ENCODE results near the gene ACRBP.
A peak's percentile ranks its signal among the peaks of the same experiment; 100 is the strongest.
"Not testable (repeated sequence)": the region's sequence is repeated elsewhere in the genome, so short reads cannot be mapped to it uniquely, and the experiment has no call there.

Gene ACRBP

DNA sequence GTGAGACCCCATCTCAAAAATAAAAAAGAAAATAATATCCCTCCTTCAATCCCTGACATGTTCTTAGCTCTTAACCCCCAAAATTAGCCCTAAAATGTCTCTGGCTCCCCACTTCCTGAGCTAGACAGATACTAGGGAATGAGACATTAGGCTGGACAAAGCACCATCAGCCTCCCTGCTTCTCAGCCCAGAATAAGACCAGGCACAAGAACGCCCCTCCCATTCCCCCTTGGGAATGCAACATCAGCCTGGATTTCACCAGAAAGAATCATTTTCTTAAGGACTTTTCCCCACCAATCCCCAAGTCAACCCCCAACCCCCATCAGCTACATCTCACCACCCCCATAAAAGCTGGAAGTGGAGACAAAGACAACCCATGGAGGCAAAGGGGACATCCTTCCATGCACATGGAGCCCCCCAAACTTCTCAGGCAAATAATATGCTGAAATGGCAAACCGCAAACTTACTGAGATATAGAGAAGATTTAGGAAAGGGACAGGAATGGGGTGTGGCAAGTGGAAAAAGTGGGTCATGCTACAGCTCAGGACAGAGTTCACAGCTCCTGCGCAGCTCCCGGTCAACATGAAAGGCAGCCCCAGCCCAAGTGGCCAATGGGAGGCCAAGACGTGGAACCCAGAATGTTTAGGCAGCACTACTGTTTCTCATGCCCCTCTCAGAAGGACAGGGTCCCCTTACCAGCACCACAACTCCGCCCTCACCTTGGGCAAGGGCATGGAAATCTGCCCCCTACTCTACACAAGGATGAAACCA is 42.8 kb downstream of the ACRBP start:
- H3K4me3 ChIP-seq (ENCODE audit: low read depth, low read length): peak overlapping the region; percentile 82
- TF ChIP-seq, protein P1, sequence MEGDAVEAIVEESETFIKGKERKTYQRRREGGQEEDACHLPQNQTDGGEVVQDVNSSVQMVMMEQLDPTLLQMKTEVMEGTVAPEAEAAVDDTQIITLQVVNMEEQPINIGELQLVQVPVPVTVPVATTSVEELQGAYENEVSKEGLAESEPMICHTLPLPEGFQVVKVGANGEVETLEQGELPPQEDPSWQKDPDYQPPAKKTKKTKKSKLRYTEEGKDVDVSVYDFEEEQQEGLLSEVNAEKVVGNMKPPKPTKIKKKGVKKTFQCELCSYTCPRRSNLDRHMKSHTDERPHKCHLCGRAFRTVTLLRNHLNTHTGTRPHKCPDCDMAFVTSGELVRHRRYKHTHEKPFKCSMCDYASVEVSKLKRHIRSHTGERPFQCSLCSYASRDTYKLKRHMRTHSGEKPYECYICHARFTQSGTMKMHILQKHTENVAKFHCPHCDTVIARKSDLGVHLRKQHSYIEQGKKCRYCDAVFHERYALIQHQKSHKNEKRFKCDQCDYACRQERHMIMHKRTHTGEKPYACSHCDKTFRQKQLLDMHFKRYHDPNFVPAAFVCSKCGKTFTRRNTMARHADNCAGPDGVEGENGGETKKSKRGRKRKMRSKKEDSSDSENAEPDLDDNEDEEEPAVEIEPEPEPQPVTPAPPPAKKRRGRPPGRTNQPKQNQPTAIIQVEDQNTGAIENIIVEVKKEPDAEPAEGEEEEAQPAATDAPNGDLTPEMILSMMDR (IDR thresholded peaks at IDR 0.05; ENCODE audit: borderline replicate concordance, insufficient read depth, low read depth, low read length): no peak

DNA sequence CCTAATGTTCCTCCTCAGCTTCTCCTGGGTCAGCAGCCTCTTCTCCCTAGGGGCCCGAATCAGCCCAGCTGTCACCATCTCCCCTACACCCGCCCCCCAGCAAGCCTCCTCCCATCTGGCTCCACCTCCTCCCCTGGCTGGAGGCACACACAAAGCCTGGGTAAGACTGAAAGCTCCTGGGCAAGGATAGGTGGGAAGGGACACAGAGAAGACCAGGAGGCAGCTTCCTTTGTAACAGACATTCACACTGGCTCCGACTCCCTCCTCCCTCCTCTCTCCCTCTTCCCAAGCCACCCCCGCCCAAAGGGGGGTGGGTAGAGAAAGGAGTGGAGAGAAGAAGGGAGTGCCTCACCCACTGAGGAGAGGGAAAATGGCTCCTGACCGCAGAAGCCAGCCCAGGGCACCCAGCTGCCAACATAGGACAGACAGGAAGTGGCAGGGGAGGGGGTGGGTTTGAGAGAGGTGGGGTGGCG is 44.1 kb downstream of the ACRBP start:
- TF ChIP-seq, protein P1 (IDR thresholded peaks at IDR 0.05; ENCODE audit: borderline replicate concordance, insufficient read depth, low read depth, low read length): no peak
- H3K4me3 ChIP-seq (ENCODE audit: low read depth, low read length): no peak overlapping the region

DNA sequence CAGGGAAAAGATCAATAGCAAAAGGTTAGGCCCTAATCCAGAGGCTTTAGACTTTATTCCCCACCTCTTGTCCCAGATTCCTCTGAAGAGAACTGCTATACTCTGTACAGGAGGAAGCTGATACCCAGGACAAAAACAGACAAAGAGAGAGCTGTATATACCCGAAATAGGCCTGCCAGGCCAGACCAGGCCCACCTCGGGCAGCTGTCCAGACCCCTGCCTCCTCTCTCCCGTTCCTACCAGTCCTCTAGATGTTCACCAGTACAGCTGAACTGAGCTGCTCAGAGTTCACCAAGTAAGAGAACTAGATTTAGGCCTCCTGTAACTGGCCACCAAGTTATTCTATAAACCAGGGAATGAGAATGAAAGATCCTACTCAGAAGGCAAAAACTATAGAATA is 44.7 kb downstream of the ACRBP start:
- TF ChIP-seq, protein P1 (IDR thresholded peaks at IDR 0.05; ENCODE audit: borderline replicate concordance, insufficient read depth, low read depth, low read length): no peak
- no peak overlapping the region for H3K4me3 ChIP-seq (ENCODE audit: low read depth, low read length)

DNA sequence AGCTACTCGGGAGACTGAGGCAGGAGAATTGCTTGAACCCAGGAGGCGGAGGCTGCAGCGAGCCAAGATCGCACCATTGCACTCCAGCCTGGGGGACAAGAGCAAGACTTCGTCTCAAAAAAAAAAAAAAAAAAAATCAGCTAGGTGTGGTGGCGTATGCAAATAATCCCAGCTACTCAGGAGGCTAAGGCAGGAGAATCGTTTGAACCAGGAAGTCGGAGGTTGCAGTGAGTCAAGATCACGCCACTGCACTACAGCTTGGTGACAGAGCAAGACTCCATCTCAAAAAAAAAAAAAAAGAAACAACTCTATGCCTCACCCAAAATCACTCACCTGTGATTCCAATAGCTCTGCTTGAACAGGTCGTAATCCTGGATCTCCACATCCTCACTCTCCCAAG is 51.6 kb downstream of the ACRBP start:
- not testable (repeated sequence) for H3K4me3 ChIP-seq (ENCODE audit: low read depth, low read length)

DNA sequence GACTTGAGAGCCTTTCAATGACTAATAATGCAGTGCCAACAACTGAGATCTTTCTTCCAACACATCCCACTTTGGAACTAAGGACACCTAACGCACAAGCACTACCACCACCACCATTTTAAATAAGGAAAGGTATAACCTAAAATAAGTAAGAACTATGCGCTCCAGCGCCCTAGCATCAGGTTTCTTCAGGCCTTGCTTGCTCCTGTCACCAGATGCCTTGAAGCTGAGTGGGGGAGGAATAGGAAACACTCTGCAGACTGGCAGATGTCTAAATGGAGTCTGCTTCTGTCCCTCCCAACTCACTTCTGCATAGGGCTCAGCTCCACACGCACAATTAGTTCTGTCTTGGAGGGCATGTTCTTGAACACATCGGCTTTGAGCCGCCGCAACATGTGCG is 55.1 kb downstream of the ACRBP start:
- TF ChIP-seq, protein P1 (IDR thresholded peaks at IDR 0.05; ENCODE audit: borderline replicate concordance, insufficient read depth, low read depth, low read length): no peak
- no peak overlapping the region for H3K4me3 ChIP-seq (ENCODE audit: low read depth, low read length)

Data from GM12875 (cell line).